T-cell (primary cell): ENCODE data around the gene HRH1. TPM values are rescaled to one million over a fixed set of nuclear protein-coding genes. Genes with fewer than 3 reads are reported as not detected.

ENCODE experiments used
- ATAC-seq, 4 experiments: fragments of 200-7000 bp in 3 of 4; fragments of 150-1000 bp in 1 of 4; cut with Tn5 transposase; replicated peaks in 1 of 4; 1 replicate in 3 of 4; 2 replicates in 1 of 4; pipeline ENCODE4 v1.10.0; 2021; ENCODE audit warnings: moderate library complexity in 3 of 4, mild to moderate bottlenecking in 2 of 4, moderate number of reproducible peaks in 1 of 4
- CTCF ChIA-PET, 2 donors: fragments of 300-600 bp; sonication (Branson Sonifier 250); formaldehyde crosslinking; loops; one replicate each; lab custom pipeline; 2022; ENCODE audit warnings: antibody characterized with exemption in 2 of 2; lab: Charles Lee
- POLR2A ChIA-PET, 2 donors: fragments of 300-600 bp; sonication (Branson Sonifier 250); formaldehyde crosslinking; loops; one replicate each; lab custom pipeline; 2022; ENCODE audit warnings: antibody characterized with exemption in 2 of 2; lab: Charles Lee
- DNase-seq, 35 experiments: peaks; one replicate each; pipeline versions ENCODE4 v3.0.0 to v3.0.0-alpha.2; 2013 to 2023
- H3K27ac ChIP-seq: one replicate; pipeline ENCODE4 v1.5.1; 2013; ENCODE audit warnings: low read length
- H3K27me3 ChIP-seq, 2 experiments: replicated peaks in 1 of 2; 1 replicate in 1 of 2; 2 replicates in 1 of 2; pipeline versions ENCODE4 v1.6.1 to v1.7.0; 2013; ENCODE audit warnings: low read length in 1 of 2, mixed read lengths in 1 of 2; ENCODE audit not compliant: control insufficient read depth in 2 of 2, insufficient read depth in 2 of 2; ENCODE audit errors: extremely low read depth in 1 of 2
- H3K36me3 ChIP-seq, 2 donors: 1 replicate in 1 of 2; 2 replicates in 1 of 2; pipeline versions ENCODE4 v1.6.1 to v1.7.0; 2013; ENCODE audit warnings: low read length in 1 of 2; ENCODE audit not compliant: control insufficient read depth in 2 of 2, insufficient read depth in 1 of 2; ENCODE audit errors: extremely low read depth in 1 of 2
- H3K4me1 ChIP-seq, 2 experiments: 1 replicate in 1 of 2; 2 replicates in 1 of 2; pipeline versions ENCODE4 v1.6.1 to v1.7.0; 2013; ENCODE audit warnings: low read length in 2 of 2, mixed read lengths in 1 of 2; ENCODE audit not compliant: insufficient read depth in 2 of 2, control insufficient read depth in 1 of 2; ENCODE audit errors: extremely low read depth in 1 of 2
- H3K4me3 ChIP-seq, 2 donors: 1 replicate in 1 of 2; 2 replicates in 1 of 2; pipeline versions ENCODE4 v1.5.1 to v1.7.0; 2013; ENCODE audit warnings: mild to moderate bottlenecking in 2 of 2, low read length in 1 of 2, moderate library complexity in 1 of 2; ENCODE audit not compliant: control insufficient read depth in 1 of 2; ENCODE audit errors: extremely low read depth in 1 of 2
- H3K9me3 ChIP-seq: 2 replicates; pipeline ENCODE4 v1.7.0; 2013
- H3K27ac Mint-ChIP-seq, 2 donors: one replicate each; pipeline ENCODE4 v1.8.0; 2020 to 2021; ENCODE audit warnings: mild to moderate bottlenecking in 2 of 2, mixed read lengths in 2 of 2
- H3K27me3 Mint-ChIP-seq, 2 donors: one replicate each; pipeline ENCODE4 v1.8.0; 2021 to 2022; ENCODE audit warnings: mixed read lengths in 2 of 2
- H3K36me3 Mint-ChIP-seq: one replicate; pipeline ENCODE4 v1.8.0; 2021; ENCODE audit warnings: mixed read lengths
- H3K4me1 Mint-ChIP-seq, 3 donors: one replicate each; pipeline ENCODE4 v1.8.0; 2020 to 2022; ENCODE audit warnings: mixed read lengths in 3 of 3, mild to moderate bottlenecking in 1 of 3
- H3K4me3 Mint-ChIP-seq, 3 donors: one replicate each; pipeline ENCODE4 v1.8.0; 2020 to 2022; ENCODE audit warnings: mild to moderate bottlenecking in 3 of 3, mixed read lengths in 3 of 3, moderate library complexity in 3 of 3
- H3K9me3 Mint-ChIP-seq, 3 donors: one replicate each; pipeline ENCODE4 v1.8.0; 2020 to 2022; ENCODE audit warnings: mixed read lengths in 3 of 3
- WGBS: methylation state at CpG from one replicate; pipeline ENCODE4 v1.1.5; 2013; ENCODE audit warnings: missing lambda C conversion rate; ENCODE audit not compliant: insufficient coverage; 5-methylcytosine and 5-hydroxymethylcytosine counted together
- total RNA-seq, 35 experiments: library from RNA in 6 of 35; stranded (reverse) in 6 of 35; fragments of 120-200 nt in 1 of 35; gene quantifications; one replicate each; pipeline versions ENCODE4 v1.2.1 to v1.2.4 and lab custom pipeline; 2013 to 2026

Gene HRH1
- total RNA-seq, 5 donors from 2014 or later (not counting 1 experiment from before 2014, with no cell fraction given): 0.19 to 2.0 (median 0.46) TPM; not detected in 2

GRCh38 chr3:11157421-11157820 is 3.1 kb downstream of the HRH1 start:
- Histone ChIP-seq H3K4me1 (peaks cover 0 to 4% of the 10 kb centered on the region in 2 experiments), H3K27me3 (peaks cover 7 to 37% of the 10 kb centered on the region in 2 experiments), H3K27ac (no peak overlapping the region), H3K36me3 (no peaks in the 10 kb centered on the region), H3K9me3 (no peaks in the 10 kb centered on the region), H3K4me3 (no peak overlapping the region)
- CTCF ChIA-PET: no interaction called here
- Mint-ChIP-seq H3K4me1 (peaks cover 6 to 12% (median 8%) of the 10 kb centered on the region in 3 donors), H3K4me3 (no peak overlapping the region), H3K27me3 (peaks cover 61 to 66% of the 10 kb centered on the region in 2 donors), H3K36me3 (no peaks in the 10 kb centered on the region), H3K9me3 (no peaks in the 10 kb centered on the region), H3K27ac (no peak overlapping the region)
- no peak for ATAC-seq
- DNase-seq: no peak
- POLR2A ChIA-PET: no interaction called here
- WGBS: 89% methylated on average over 4 of the region's 7 CpGs

- no peaks in the 10 kb centered on the region for H3K36me3 ChIP-seq
- ChIA-PET CTCF (no interaction called here), POLR2A (no interaction called here)
- no peak overlapping the region for H3K27ac ChIP-seq
- H3K4me3 ChIP-seq: no peak overlapping the region
- ATAC-seq (no peak), DNase-seq (no peak)
- Mint-ChIP-seq H3K9me3 (no peaks in the 10 kb centered on the region), H3K27me3 (peaks cover 55 to 57% of the 10 kb centered on the region in 2 donors), H3K4me1 (peaks cover 6 to 9% (median 6%) of the 10 kb centered on the region in 3 donors), H3K36me3 (no peaks in the 10 kb centered on the region), H3K4me3 (no peak overlapping the region), H3K27ac (no peak overlapping the region)
- peaks cover 0 to 4% of the 10 kb centered on the region in 2 experiments for H3K4me1 ChIP-seq
- 22% methylated on average over 4 of the region's 5 CpGs for WGBS
- peaks cover 7 to 30% of the 10 kb centered on the region in 2 experiments for H3K27me3 ChIP-seq
- H3K9me3 ChIP-seq: no peaks in the 10 kb centered on the region
Measured at GRCh38 chr3:11159421-11159904, 5.2 kb downstream of the HRH1 start.

GRCh38 chr3:11161666-11162065 is 7.4 kb downstream of the HRH1 start:
- ChIA-PET CTCF (no interaction called here), POLR2A (no interaction called here)
- Mint-ChIP-seq H3K27me3 (peaks cover 36 to 37% of the 10 kb centered on the region in 2 donors), H3K27ac (no peak overlapping the region), H3K4me3 (no peak overlapping the region), H3K9me3 (no peaks in the 10 kb centered on the region), H3K36me3 (no peaks in the 10 kb centered on the region), H3K4me1 (no peaks in the 10 kb centered on the region)
- Histone ChIP-seq H3K4me1 (no peaks in the 10 kb centered on the region), H3K27ac (no peak overlapping the region), H3K4me3 (no peak overlapping the region), H3K36me3 (no peaks in the 10 kb centered on the region), H3K9me3 (no peaks in the 10 kb centered on the region), H3K27me3 (peaks cover 0 to 11% of the 10 kb centered on the region in 2 experiments)
- 86% methylated on average over 3 of the region's 7 CpGs for WGBS
- DNase-seq (no peak), ATAC-seq (no peak)

- H3K4me3 Mint-ChIP-seq: no peak overlapping the region
- Histone ChIP-seq H3K27me3 (peaks cover 0 to 7% of the 10 kb centered on the region in 2 experiments), H3K9me3 (no peaks in the 10 kb centered on the region), H3K4me3 (no peak overlapping the region), H3K4me1 (no peaks in the 10 kb centered on the region), H3K36me3 (no peaks in the 10 kb centered on the region), H3K27ac (no peak overlapping the region)
- H3K27me3 Mint-ChIP-seq: peaks cover 26 to 27% of the 10 kb centered on the region in 2 donors
- CTCF ChIA-PET: interaction anchor here in 1 of 2 donors (0.6 kb wide), 1 partner anchor 173 kb away, joined by 8 read pairs; no protein-coding TSS in a partner anchor
- H3K4me1 Mint-ChIP-seq: no peaks in the 10 kb centered on the region
- ATAC-seq (no peak), DNase-seq (no peak)
- H3K27ac Mint-ChIP-seq: peak overlapping the region in 1 of 2 donors; percentile 33
- no peaks in the 10 kb centered on the region for H3K36me3 Mint-ChIP-seq
- H3K9me3 Mint-ChIP-seq: no peaks in the 10 kb centered on the region
- 82% methylated on average over 5 of the region's 6 CpGs for WGBS
- POLR2A ChIA-PET: no interaction called here
Measured at GRCh38 chr3:11162401-11163345, 8.4 kb downstream of the HRH1 start.

- WGBS: 61% methylated on average over 5 of the region's 5 CpGs
- Histone ChIP-seq H3K36me3 (no peaks in the 10 kb centered on the region), H3K27ac (no peak overlapping the region), H3K27me3 (peaks cover 0 to 11% of the 10 kb centered on the region in 2 experiments), H3K4me1 (no peaks in the 10 kb centered on the region), H3K4me3 (no peak overlapping the region), H3K9me3 (no peaks in the 10 kb centered on the region)
- Mint-ChIP-seq H3K27ac (no peak overlapping the region), H3K27me3 (peaks cover 19 to 22% of the 10 kb centered on the region in 2 donors), H3K9me3 (no peaks in the 10 kb centered on the region), H3K36me3 (no peaks in the 10 kb centered on the region), H3K4me1 (no peaks in the 10 kb centered on the region), H3K4me3 (no peak overlapping the region)
- no peak for DNase-seq
- no peak for ATAC-seq
- CTCF ChIA-PET: no interaction called here
- POLR2A ChIA-PET: no interaction called here
Measured at GRCh38 chr3:11164607-11165006, 10.3 kb downstream of the HRH1 start.

- Mint-ChIP-seq H3K9me3 (no peaks in the 10 kb centered on the region), H3K4me3 (no peak overlapping the region), H3K27ac (no peak overlapping the region), H3K4me1 (no peaks in the 10 kb centered on the region), H3K36me3 (no peaks in the 10 kb centered on the region), H3K27me3 (peaks cover 18 to 28% of the 10 kb centered on the region in 2 donors)
- ATAC-seq: no peak
- ChIA-PET CTCF (no interaction called here), POLR2A (no interaction called here)
- Histone ChIP-seq H3K4me1 (no peaks in the 10 kb centered on the region), H3K27ac (no peak overlapping the region), H3K27me3 (peaks cover 0 to 11% of the 10 kb centered on the region in 2 experiments), H3K9me3 (no peaks in the 10 kb centered on the region), H3K36me3 (no peaks in the 10 kb centered on the region), H3K4me3 (no peak overlapping the region)
- 80% methylated on average over 4 of the region's 8 CpGs for WGBS
- no peak for DNase-seq
Measured at GRCh38 chr3:11165476-11165875, 11.2 kb downstream of the HRH1 start.
